ENCODE measurements around the gene AMER2. TPM values are rescaled to one million over a fixed set of nuclear protein-coding genes. Genes with fewer than 3 reads are reported as not detected.

The AMER2 gene
- total RNA-seq, 4 donors from 2014 or later = 0.09 to 0.95 TPM; not detected in 2

DNA sequence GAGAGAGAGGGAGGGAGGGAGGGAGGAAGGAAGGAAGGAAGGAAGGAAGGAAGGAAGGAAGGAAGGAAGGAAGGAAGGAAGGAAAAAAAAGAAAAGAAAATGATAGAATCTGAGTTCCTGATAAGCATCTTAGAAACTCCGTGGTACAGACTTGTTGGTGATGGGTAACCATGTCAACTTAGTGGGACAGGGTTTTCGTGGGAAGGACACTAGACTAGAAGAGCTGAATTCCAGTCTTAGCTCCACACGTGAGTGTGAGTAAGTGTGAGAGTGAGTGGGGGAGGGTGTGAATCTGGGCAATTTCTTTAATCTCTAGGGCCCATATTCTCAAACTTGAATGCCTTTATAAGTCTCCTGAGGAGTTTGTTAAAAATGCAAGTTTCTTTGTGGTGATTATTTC, 41.1 kb downstream of the AMER2 start:
- ATAC-seq (ENCODE audit: low FRiP score) (no peak), DNase-seq (ENCODE audit: low spot score) (no peak)
- TF ChIP-seq, protein P1, sequence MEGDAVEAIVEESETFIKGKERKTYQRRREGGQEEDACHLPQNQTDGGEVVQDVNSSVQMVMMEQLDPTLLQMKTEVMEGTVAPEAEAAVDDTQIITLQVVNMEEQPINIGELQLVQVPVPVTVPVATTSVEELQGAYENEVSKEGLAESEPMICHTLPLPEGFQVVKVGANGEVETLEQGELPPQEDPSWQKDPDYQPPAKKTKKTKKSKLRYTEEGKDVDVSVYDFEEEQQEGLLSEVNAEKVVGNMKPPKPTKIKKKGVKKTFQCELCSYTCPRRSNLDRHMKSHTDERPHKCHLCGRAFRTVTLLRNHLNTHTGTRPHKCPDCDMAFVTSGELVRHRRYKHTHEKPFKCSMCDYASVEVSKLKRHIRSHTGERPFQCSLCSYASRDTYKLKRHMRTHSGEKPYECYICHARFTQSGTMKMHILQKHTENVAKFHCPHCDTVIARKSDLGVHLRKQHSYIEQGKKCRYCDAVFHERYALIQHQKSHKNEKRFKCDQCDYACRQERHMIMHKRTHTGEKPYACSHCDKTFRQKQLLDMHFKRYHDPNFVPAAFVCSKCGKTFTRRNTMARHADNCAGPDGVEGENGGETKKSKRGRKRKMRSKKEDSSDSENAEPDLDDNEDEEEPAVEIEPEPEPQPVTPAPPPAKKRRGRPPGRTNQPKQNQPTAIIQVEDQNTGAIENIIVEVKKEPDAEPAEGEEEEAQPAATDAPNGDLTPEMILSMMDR (IDR thresholded peaks at IDR 0.05) = no peak

- ATAC-seq (ENCODE audit: low FRiP score) = no peak
- DNase-seq (ENCODE audit: low spot score) = no peak
- TF ChIP-seq, protein P1 (IDR thresholded peaks at IDR 0.05) = no peak
Observed at GRCh38 chr13:25118378-25118905, 53.6 kb downstream of the AMER2 start.

GRCh38 chr13:25117312-25117711, 54.8 kb downstream of the AMER2 start:
- TF ChIP-seq, protein P1 (IDR thresholded peaks at IDR 0.05) = no peak
- ATAC-seq (ENCODE audit: low FRiP score) (no peak), DNase-seq (ENCODE audit: low spot score) (no peak)

DNA sequence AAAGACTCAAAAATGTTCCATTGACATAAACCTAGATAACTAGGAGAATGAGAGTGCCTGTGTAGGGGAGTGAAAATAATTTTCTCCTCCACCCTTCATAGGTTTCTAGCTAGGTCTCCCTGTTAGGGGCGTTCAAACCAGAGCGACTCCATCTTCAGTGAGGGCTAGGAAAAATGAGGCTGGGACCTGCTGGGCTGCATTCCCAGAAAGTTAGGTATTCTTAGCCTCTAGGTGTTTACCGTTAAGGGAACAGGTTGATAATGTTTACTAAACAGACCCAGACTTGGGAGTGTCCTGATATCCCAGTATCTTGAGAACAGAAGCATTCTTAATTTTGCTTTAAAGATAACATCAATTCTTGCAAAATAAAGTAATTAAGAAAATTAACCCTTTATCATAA, 56.0 kb downstream of the AMER2 start:
- ATAC-seq (ENCODE audit: low FRiP score) = no peak
- DNase-seq (ENCODE audit: low spot score) = no peak
- TF ChIP-seq, protein P1 (IDR thresholded peaks at IDR 0.05) = no peak

- ATAC-seq (ENCODE audit: low FRiP score) = peak; percentile 62
- DNase-seq (ENCODE audit: low spot score) = no peak
- TF ChIP-seq, protein P1 (IDR thresholded peaks at IDR 0.05) = no peak
Observed at GRCh38 chr13:25114220-25114619, 57.9 kb downstream of the AMER2 start.

GRCh38 chr13:25112695-25113255, 59.3 kb downstream of the AMER2 start:
- TF ChIP-seq, protein P1 (IDR thresholded peaks at IDR 0.05) = no peak
- no peak for ATAC-seq (ENCODE audit: low FRiP score)
- DNase-seq (ENCODE audit: low spot score) = no peak

Small RNA genes within 50 kb of the gene (small RNA-seq; reads per million reads assigned to genes)
- gene AL359757.1 (not detected), gene AL359757.2 (not detected)

Other genes starting within 250 kb of the AMER2 start
- under 1 TPM in 1 of 4 donors, not detected in 3; 0.09 TPM for gene PABPC3, start 76.2 kb downstream of the AMER2 start, total RNA-seq
- gene MTMR6, start 115.2 kb upstream of the AMER2 start, total RNA-seq = 10 to 100 TPM; 15.3 to 20.5 (median 17.8) TPM
- 10 to 100 TPM; 35.8 to 68.0 (median 52.6) TPM for gene NUP58, start 129.3 kb upstream of the AMER2 start, total RNA-seq
- gene ATP8A2, start 199.7 kb upstream of the AMER2 start, total RNA-seq = under 1 TPM in 2 of 4 donors, not detected in 2; 0.16 to 0.19 TPM

All from omental fat pad (tissue), 4 donors.